ENCODE results near the gene PCYT2. TPM values are rescaled to one million over a fixed set of nuclear protein-coding genes. Genes with fewer than 3 reads are reported as not detected.

Gene PCYT2
- total and polyA plus RNA-seq, 9 of the 15 experiments (the other 6 are each of a cell fraction or from before 2014, with no cell fraction given), result 0.92 to 134 (median 82.5) TPM

GRCh38 chr17:81958633-81959342 lies 47.6 kb upstream of the PCYT2 start:
- POLR2A ChIA-PET, result interaction anchor here (0.6 to 1.6 kb wide), 9 partner anchors 16 to 224 kb away, joined by 3 to 5 read pairs (median 3); partner anchors contain the start of genes ASPSCR1, CENPX, LRRC45 and PYCR1
- peak overlapping the region; percentile 85 for H3K4me2 ChIP-seq (ENCODE audit: insufficient read depth, low read length)
- H3K4me3 ChIP-seq, result peak overlapping the region; percentile 58
- no peak for TF ChIP-seq SIX5 (IDR thresholded peaks at IDR 0.05; ENCODE audit: borderline replicate concordance in 1 of 2, insufficient read depth in 1 of 2, low read depth in 1 of 2, low read length in 2 of 2)
- no peak for TF ChIP-seq ARID3B (CRISPR knock-in tag; IDR thresholded peaks at IDR 0.05; ENCODE audit: borderline replicate concordance)
- TF ChIP-seq ZNF655 (CRISPR knock-in tag; IDR thresholded peaks at IDR 0.05), result no peak
- no peak for TF ChIP-seq ZKSCAN8 (CRISPR knock-in tag; IDR thresholded peaks at IDR 0.05)
- TF ChIP-seq ZBTB33 (CRISPR knock-in tag; IDR thresholded peaks at IDR 0.05), result peak; percentile 45; the same call in 1 of the 2 replicates
- no peak for TF ChIP-seq ATF3 (IDR thresholded peaks at IDR 0.05)
- 0 out of 2 replicates have a peak, but pooled peaks have one; percentile 56 for TF ChIP-seq ATF3 (CRISPR knock-in tag; conservative IDR thresholded peaks at IDR 0.05)
- TF ChIP-seq TEAD1 (CRISPR knock-in tag; IDR thresholded peaks at IDR 0.05), result 0 out of 4 replicates have a peak, but pooled peaks of 1 of the 2 experiments have one; percentile 32
- no peak for TF ChIP-seq U2AF1 (optimal IDR thresholded peaks at IDR 0.05; ENCODE audit: low read depth, low read length)
- TF ChIP-seq ZBTB5 (IDR thresholded peaks at IDR 0.05), result 0 out of 2 replicates have a peak, but pooled peaks have one; percentile 29
- TF ChIP-seq ZNF23 (CRISPR knock-in tag; IDR thresholded peaks at IDR 0.05), result no peak
- no peak for TF ChIP-seq ZNF174 (CRISPR knock-in tag; IDR thresholded peaks at IDR 0.05)

More at GRCh38 chr17:81958633-81959342, 47.6 kb upstream of the PCYT2 start:
- in situ Hi-C loops (cut with MboI) (no loop called here), intact Hi-C loops (cut with micrococcal nuclease) (loop anchor here (1.0 to 10.0 kb wide), 2 partner anchors 63 to 196 kb away; no protein-coding TSS in a partner anchor)
- H2AFZ ChIP-seq (ENCODE audit: low read depth, low read length), result peak overlapping the region; percentile 88
- FAIRE-seq (peak; percentile 63), DNase-seq (ENCODE audit: extremely low read depth in 1 of 4, low spot score in 3 of 4) (peak; percentile 37 to 44 (median 40)), ATAC-seq (peak; percentile 16)
- H3K4me1 ChIP-seq (replicated peaks in 1 of 2; ENCODE audit: control insufficient read depth in 2 of 2, insufficient read depth in 2 of 2, low read length in 2 of 2), result peaks cover 7 to 71% of the 10 kb centered on the region in 2 experiments; a peak in 4 of 5 replicates
- H4K20me1 ChIP-seq (replicated peaks; ENCODE audit: control insufficient read depth, insufficient read depth, low read length), result no peaks in the 10 kb centered on the region
- CTCF ChIA-PET (ENCODE audit: low intra/inter-chr PET ratio), result interaction anchor here (1.0 to 5.2 kb wide), 6 partner anchors 61 to 808 kb away, joined by 3 to 103 read pairs (median 10); partner anchors contain the start of genes CENPX, DCXR and LRRC45
- no peaks in the 10 kb centered on the region for H3K9me3 ChIP-seq (replicated peaks; ENCODE audit: control insufficient read depth, insufficient read depth, low read depth, low read length)
- peaks cover 18% of the 10 kb centered on the region; the same call in 2 of the 3 replicates for H3K36me3 ChIP-seq (ENCODE audit: control insufficient read depth, insufficient read depth, low read length)
- H3K9me1 ChIP-seq (ENCODE audit: control insufficient read depth, insufficient read depth, low read length), result no peaks in the 10 kb centered on the region
- no peaks in the 10 kb centered on the region for H3K27me3 ChIP-seq (ENCODE audit: control insufficient read depth in 2 of 2, insufficient read depth in 2 of 2, low read length in 2 of 2)
- BruUV-seq (replicated peaks), result no TSS peak
- peaks cover 20% of the 10 kb centered on the region for H3K79me2 ChIP-seq (ENCODE audit: control insufficient read depth, insufficient read depth, low read length)
- peak overlapping the region; percentile 68 for H3K27ac ChIP-seq (ENCODE audit: extremely low read depth, low read depth, low read length)
- H3K9ac ChIP-seq (ENCODE audit: insufficient read depth in 1 of 2, low read depth in 2 of 2, low read length in 2 of 2), result peak overlapping the region; percentile 82 to 92
- WGBS (ENCODE audit: insufficient coverage, low coverage, missing lambda C conversion rate), result 42% methylated on average over 12 of the region's 15 CpGs
